Measurements from ENCODE around the gene CROCC. TPM values are rescaled to one million over a fixed set of nuclear protein-coding genes. Genes with fewer than 3 reads are reported as not detected.
"Not testable (repeated sequence)": the region's sequence is repeated elsewhere in the genome, so short reads cannot be mapped to it uniquely, and the experiment has no call there.

Gene CROCC
- total RNA-seq, 3 donors from 2014 or later = 12.2 to 32.5 (median 16.8) TPM

DNA sequence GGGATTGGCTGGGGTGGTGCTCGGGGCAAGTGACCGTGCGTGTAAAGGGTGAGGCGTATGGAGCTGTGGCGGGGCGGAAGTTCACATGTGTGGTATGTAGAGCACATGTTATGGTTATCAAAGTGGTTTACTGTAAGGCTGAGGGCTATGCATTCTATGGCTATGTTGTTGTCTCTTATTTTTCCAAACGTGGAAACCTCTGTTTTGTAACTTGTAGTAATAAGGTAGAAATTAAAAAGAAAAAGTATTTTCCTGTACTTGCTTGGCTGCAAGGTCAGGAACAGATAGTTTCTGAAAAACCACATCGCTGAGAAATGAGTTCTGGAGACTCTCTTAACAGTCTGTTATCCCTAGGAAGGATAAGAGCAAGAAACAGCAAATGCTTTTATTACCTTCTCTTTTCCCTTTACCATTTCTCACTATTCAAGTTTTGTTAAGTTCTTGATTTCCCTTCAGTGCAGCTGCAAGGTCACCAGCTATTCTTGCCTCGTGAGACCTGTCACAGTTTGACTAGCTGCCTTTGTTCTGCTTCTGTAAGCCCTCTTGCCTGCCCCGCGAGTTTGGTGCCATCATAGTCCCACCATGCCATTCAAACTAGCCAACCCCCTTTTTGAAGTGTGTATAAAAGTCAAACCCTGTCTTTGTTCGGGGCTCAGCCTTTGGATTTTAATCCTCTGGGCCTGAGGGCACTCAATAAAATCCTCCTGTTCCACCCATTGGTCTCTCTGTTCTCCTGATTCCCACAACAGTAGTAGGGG lies 16.4 kb upstream of the CROCC start:
- peaks cover 9% of the 10 kb centered on the region for H3K9me3 ChIP-seq
- peak overlapping the region; percentile 6 for H3K4me3 ChIP-seq
- intact Hi-C loops (cut with DNase I, micrococcal nuclease) = no loop called here
- H3K4me1 ChIP-seq (ENCODE audit: low read depth) = peaks cover 8% of the 10 kb centered on the region
- ATAC-seq (peak; percentile 89), DNase-seq (peak in 2 of 3 donors; percentile 30 to 42)
- no peaks in the 10 kb centered on the region for H3K36me3 ChIP-seq (ENCODE audit: low read depth)
- TF ChIP-seq, protein P1, sequence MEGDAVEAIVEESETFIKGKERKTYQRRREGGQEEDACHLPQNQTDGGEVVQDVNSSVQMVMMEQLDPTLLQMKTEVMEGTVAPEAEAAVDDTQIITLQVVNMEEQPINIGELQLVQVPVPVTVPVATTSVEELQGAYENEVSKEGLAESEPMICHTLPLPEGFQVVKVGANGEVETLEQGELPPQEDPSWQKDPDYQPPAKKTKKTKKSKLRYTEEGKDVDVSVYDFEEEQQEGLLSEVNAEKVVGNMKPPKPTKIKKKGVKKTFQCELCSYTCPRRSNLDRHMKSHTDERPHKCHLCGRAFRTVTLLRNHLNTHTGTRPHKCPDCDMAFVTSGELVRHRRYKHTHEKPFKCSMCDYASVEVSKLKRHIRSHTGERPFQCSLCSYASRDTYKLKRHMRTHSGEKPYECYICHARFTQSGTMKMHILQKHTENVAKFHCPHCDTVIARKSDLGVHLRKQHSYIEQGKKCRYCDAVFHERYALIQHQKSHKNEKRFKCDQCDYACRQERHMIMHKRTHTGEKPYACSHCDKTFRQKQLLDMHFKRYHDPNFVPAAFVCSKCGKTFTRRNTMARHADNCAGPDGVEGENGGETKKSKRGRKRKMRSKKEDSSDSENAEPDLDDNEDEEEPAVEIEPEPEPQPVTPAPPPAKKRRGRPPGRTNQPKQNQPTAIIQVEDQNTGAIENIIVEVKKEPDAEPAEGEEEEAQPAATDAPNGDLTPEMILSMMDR (IDR thresholded peaks at IDR 0.05) = no peak

DNA sequence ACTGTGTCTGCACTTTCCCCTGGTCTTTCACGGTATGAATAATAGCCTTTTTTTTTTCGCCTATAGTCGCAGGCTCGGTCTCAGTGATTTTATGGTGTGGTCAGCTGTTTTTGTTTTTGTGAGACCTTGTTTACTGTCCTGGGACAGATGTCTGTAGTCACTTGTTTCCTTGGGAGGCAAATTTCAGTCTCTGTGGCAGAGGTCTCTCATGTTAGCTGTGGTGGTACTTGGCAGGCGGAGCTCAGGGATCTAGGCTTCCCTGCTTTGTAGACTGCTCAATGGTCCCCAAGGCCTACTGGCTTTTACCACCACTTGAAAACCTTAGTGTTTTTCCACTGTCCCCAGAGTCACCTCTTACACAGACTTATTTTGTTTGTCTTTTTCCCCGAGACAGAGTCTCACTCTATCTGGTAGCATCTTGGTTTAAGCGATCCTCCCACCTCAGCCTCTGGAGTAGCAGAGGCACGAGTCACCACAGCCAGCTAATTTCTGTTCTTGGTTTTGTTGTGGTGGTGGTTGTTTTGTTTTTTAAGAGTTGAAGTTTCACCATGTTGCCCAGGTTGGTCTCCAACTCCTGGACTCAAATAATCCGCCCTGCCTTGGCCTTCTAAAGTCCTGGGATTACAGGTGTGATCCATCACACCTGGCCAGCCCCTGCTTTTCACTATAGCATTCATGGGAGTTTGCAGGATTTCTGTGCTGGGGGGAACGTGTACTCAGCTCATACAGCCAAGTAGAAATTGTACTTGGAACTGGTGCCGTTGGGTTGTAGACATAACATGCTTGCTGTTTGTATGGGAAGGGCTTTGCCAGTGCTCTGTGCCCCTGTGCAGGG lies 15.6 kb upstream of the CROCC start:
- DNase-seq (no peak), ATAC-seq (no peak)
- Histone ChIP-seq H3K4me1 (ENCODE audit: low read depth) (peaks cover 8% of the 10 kb centered on the region), H3K4me3 (no peak overlapping the region), H3K9me3 (peaks cover 9% of the 10 kb centered on the region), H3K36me3 (ENCODE audit: low read depth) (no peaks in the 10 kb centered on the region)
- TF ChIP-seq, protein P1 (IDR thresholded peaks at IDR 0.05) = no peak
- intact Hi-C loops (cut with DNase I, micrococcal nuclease) = no loop called here

DNA sequence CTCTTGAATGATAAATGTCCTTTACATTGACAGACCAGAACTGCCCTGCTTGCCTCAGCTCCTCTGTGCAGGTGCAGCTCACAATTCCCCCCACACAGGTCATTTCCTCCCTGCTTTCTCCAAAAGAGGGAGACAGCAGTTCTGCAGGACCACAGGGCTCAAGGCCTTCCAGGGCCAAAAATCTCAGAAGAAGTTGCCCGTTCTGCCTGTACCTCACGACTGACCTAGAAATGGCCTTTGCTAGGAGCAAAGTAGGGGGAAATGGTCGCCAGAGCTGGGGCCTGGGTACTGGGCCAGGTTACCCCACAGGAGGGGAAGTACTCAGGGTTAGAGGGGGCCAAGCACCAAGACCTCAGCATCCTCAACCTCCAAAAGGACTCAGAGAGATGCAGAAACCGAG lies 14.9 kb upstream of the CROCC start:
- ATAC-seq (no peak), DNase-seq (peak in 1 of 3 donors; percentile 35)
- TF ChIP-seq, protein P1 (IDR thresholded peaks at IDR 0.05) = no peak
- intact Hi-C loops (cut with DNase I, micrococcal nuclease) = no loop called here
- Histone ChIP-seq H3K36me3 (ENCODE audit: low read depth) (no peaks in the 10 kb centered on the region), H3K9me3 (peaks cover 9% of the 10 kb centered on the region), H3K4me3 (no peak overlapping the region), H3K4me1 (ENCODE audit: low read depth) (peaks cover 8% of the 10 kb centered on the region)

DNA sequence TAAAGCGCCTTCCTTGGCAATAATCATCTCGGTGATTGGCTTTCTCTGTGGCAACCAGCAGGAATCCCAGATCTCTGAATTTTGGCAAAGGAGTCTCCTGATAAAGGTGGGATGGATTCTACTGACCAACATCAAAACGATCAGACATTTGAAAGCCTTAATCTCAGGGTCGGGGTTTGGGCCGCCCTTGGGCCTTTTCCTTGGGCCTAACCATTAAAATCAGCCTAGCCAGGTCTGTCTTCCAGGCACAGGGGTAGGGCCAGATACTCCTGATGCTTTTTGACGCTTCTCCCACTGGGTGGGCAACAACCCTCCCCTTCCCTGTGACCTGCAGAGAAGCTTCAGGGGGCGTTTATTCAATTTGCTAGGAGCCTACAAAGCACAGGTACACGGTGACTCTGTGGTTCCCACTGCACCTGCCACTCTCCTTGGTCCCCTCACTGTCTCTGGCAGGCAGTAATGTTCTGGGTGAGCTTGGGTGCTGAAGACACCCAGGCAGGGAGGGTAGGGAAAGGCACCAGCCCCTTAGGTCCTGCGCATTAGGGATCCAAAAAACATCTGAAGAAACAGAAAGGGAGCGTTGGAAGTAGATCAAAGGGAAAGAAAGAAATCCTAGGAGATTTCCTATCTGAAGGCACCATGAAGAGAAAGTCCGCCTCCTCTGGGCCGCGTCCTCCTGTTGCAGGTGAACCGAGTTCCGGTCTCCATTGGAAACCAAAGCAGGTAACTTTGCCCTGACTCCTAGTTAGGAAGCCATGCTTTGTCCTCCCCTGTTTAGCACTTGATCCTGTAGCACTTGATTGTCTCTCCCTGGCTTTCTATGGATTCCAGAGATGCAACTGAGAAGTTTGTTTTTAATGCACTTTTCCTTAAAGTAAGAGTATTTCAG lies 13.6 kb upstream of the CROCC start:
- intact Hi-C loops (cut with DNase I, micrococcal nuclease) = no loop called here
- Histone ChIP-seq H3K4me3 (no peak overlapping the region), H3K4me1 (ENCODE audit: low read depth) (peaks cover 12% of the 10 kb centered on the region), H3K36me3 (ENCODE audit: low read depth) (no peaks in the 10 kb centered on the region), H3K9me3 (peaks cover 9% of the 10 kb centered on the region)
- ATAC-seq (no peak), DNase-seq (no peak)
- TF ChIP-seq, protein P1 (IDR thresholded peaks at IDR 0.05) = no peak

DNA sequence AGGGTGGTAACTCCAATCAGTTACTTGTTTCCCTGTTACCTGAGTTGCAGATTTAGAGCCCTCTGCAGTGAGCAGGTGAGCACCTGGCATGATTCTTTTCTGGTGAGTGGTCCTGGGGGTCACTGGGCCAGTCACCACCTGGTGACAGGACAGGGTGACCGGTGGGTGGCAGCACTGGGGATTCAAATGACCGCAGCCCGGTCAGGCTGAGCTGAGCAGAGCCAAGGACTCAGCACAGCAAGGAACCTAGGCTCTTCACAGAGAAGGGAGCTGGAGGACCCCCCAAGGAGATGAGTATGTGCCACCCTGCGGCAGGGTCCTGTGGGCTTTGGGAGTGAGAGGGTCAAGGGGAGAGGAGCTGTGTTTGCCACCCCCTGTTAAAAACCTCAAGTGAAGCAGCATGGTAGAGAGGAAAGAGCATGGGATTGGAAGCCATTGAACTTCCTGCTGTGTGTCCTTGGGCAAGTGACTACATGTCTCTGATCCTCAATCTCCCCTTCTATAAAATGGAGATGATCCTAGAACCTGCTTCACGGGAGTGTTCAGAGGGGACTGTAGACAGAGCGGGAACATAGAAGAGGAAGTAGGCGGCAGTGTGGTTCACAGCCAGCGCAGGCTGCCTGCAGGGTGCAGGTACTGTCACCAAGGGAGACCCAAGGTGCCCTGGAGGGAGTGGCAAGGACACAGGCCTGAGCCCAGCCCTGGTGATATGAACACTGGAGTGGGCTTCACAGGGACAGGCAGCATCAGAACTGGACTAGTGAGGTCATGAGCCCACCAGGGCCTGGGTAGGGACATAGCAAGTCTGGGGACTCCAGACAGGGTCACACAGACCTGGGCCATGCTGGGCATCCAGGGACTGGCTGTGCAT lies 9.6 kb upstream of the CROCC start:
- H3K4me1 ChIP-seq (ENCODE audit: low read depth); H3K4me3 ChIP-seq; H3K9me3 ChIP-seq; ATAC-seq; intact Hi-C loops (cut with DNase I, micrococcal nuclease); DNase-seq; H3K36me3 ChIP-seq (ENCODE audit: low read depth): not testable (repeated sequence)

DNA sequence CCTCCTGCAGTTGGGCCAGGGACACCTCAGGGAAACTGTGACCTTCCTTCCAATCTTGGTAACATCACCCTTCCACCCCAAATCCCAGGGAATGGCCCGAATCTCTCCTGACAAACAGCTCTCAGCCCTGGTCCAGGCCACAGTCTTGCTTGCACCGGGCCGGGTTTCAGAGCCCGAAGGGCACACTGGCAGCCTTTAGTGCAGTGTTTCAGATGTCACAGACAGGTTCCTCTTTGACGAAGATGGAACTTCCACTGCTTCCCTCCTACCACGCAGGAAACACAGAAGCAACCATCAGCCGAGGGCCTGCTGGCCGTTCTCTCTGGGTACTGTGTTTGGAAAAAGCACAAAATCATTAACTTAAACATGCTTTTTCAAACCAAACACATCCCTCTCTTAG lies 9.0 kb upstream of the CROCC start:
- ATAC-seq; H3K4me1 ChIP-seq (ENCODE audit: low read depth); intact Hi-C loops (cut with DNase I, micrococcal nuclease); H3K36me3 ChIP-seq (ENCODE audit: low read depth); DNase-seq; H3K4me3 ChIP-seq; H3K9me3 ChIP-seq: not testable (repeated sequence)

Data from mucosa of descending colon (tissue), 3 donors.